Tibial nerve (tissue), 3 donors: ENCODE results near the gene FYB1.

Experiments
- POLR2A ChIP-seq, 2 donors: fragments of 450-650 bp; IDR thresholded peaks; one replicate each; pipeline ENCODE4 v1.6.1; 2017; ENCODE audit warnings: antibody characterized with exemption in 2 of 2, mild to moderate bottlenecking in 2 of 2, moderate library complexity in 2 of 2
- TF ChIP-seq, protein P1 (sequence below), 5 experiments: fragments of 200-600 bp in 3 of 5; fragments of 450-650 bp in 2 of 5; sonication (generic) in 3 of 5; IDR thresholded peaks; one replicate each; pipeline ENCODE4 v1.5.1; 2016 to 2019; ENCODE audit warnings: antibody characterized with exemption in 5 of 5, mild to moderate bottlenecking in 3 of 5, moderate library complexity in 2 of 5

DNA sequence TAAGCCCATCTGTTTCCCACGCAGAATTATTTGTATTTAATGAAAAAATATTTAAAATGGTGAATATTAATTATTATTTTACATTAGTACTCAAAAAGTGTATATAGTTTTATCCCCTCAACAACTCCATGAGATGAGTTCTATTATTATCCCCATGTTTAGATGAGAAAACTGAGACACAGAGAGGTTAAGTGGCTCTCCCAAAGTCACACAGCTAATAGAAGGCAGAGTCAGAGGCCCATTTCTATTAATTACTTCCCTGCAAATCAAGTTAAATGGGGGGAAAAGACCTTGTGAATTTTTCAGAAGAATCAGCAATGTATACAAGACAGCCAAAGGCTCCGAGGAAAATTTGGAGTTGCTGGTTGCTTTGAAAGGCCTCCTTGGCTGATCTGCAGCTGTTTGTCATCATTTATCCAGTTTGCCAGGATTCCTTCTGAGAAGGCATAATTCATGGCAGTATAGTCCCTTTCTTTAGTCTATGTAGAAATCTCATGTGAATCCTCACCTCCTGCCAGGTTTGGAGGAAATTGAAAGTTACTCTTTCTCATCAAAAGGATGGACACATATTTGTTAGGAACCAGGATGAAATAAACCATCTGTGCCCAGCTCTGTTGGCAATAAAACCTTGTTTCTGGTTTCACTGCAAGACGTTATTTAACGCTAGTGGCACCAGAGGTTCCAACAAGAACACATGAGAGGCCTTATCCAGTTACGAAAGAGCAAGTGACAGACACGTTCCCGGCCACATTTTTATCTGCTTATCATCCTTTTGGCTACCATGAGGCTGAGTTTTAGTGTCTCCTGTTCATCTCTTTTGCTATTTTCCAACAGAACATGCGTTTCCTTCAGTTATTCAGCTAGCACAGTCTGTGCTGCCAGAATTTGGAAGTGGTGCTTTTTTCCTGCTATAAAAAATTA lies 621 bp downstream of the FYB1 start:
- TF ChIP-seq, protein P1, sequence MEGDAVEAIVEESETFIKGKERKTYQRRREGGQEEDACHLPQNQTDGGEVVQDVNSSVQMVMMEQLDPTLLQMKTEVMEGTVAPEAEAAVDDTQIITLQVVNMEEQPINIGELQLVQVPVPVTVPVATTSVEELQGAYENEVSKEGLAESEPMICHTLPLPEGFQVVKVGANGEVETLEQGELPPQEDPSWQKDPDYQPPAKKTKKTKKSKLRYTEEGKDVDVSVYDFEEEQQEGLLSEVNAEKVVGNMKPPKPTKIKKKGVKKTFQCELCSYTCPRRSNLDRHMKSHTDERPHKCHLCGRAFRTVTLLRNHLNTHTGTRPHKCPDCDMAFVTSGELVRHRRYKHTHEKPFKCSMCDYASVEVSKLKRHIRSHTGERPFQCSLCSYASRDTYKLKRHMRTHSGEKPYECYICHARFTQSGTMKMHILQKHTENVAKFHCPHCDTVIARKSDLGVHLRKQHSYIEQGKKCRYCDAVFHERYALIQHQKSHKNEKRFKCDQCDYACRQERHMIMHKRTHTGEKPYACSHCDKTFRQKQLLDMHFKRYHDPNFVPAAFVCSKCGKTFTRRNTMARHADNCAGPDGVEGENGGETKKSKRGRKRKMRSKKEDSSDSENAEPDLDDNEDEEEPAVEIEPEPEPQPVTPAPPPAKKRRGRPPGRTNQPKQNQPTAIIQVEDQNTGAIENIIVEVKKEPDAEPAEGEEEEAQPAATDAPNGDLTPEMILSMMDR (IDR thresholded peaks at IDR 0.05): no peak
- TF ChIP-seq POLR2A (IDR thresholded peaks at IDR 0.05): no peak
